ENCODE data around the gene KIF1A.

- no peak for TF ChIP-seq EZH2 (IDR thresholded peaks at IDR 0.05; ENCODE audit: low read depth)
- no peak for TF ChIP-seq CTCF (conservative IDR thresholded peaks at IDR 0.05)
Observed at GRCh38 chr2:240818293-240819125, 1.5 kb downstream of the KIF1A start.
